T47D (cell line): Measurements from ENCODE around the gene TTLL11.

ENCODE experiments used
- DNase-seq, 2 experiments: peaks; one replicate each; pipeline versions ENCODE4 v3.0.0 to v3.0.0-alpha.2; 2011 to 2012; ENCODE audit warnings: low read depth in 1 of 2, low spot score in 1 of 2
- JUND ChIP-seq: IDR thresholded peaks from 2 replicates; pipeline ENCODE4 v1.6.1; 2012; ENCODE audit warnings: low read depth
- in situ Hi-C: cut with HindIII; loops from 2 replicates; pipeline ENCODE4 v1.10.0; 2016; ENCODE audit warnings: low sequenced_read_pairs, low pct_unique_long_range_greater_than_20kb

Gene TTLL11

DNA sequence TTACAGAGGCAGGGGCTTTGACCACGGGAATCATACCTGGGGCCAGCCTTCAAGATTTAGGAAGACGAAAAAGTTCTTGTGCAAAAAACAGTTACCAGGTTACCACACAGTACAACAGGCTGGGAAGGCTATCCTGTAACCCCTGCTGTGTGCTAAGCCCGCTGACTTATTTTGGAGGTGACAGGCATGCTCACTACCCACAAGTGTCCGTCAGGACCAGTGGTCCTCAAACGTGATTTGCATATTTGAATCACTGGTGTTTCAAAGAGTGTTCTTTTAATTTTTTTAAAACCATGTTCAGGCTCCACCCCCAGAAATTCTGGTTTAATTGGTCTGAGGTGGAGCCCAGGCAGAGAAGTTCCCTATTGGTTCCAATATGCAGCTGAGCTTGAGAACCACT is 146.6 kb downstream of the TTLL11 start:
- TF ChIP-seq JUND: no peak
- in situ Hi-C loops: no loop called here
- DNase-seq: no peak

DNA sequence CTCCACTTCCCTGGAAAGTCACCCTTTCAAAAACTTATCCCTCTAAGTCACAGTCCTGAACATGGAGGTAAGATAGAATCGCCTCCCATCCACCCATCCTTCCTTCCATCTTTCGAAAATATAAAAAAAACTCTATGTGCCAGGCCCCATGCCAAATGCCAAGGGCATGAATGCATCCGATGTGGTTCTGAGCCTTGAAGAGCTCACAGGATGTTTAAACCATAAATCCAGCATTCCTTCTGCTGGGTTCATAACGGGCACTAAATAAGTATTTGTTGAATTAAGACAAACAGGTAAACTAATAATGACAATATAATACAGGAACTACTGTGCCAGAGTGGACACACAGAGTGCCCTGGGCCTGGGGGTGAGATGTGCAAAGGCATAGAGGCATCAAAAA is 147.3 kb downstream of the TTLL11 start:
- in situ Hi-C loops: no loop called here
- no peak for DNase-seq
- no peak for TF ChIP-seq JUND

DNA sequence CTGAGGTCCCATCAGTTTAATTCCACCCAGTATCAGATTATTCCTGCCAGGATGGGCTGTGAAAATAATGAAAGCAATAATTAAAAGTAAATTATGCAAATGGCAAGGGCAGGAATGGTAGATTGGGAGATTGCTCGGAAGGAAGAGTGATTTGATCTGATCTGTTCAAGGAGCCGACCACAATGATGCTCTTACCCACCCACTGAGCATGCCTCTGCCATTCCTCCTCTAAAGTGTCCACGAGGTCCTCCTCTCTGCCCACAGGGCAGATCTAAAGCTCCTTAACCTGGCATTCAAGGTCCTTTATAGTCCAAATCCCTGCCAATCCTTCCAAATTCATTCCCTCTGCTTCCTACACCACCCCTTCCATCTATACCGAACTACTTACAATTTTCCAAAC is 147.8 kb downstream of the TTLL11 start:
- no peak for TF ChIP-seq JUND
- in situ Hi-C loops: no loop called here
- no peak for DNase-seq

DNA sequence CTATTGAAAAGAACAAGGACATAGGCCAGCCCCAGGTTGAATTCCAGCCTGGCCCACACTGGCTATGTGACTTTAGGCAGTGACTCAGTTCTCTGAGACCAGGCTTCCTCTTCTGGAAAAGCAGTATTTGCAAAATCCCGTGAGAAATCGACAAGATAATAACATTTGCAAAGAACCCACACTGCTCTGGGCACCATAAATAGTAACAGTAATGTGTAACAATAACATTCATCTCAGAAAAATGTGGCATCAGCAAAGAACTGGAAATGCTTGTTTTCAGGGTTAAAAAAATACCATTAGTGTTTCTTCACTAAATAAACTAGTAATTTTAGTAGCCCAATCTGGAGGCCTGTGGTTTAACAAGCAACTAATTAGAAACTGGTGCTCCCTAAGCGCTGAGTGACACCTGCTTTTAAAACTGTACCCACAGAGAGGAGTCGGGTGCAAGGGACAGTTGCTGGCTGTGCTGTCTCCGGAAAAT is 148.4 kb downstream of the TTLL11 start:
- in situ Hi-C loops: no loop called here
- TF ChIP-seq JUND: no peak
- no peak for DNase-seq

DNA sequence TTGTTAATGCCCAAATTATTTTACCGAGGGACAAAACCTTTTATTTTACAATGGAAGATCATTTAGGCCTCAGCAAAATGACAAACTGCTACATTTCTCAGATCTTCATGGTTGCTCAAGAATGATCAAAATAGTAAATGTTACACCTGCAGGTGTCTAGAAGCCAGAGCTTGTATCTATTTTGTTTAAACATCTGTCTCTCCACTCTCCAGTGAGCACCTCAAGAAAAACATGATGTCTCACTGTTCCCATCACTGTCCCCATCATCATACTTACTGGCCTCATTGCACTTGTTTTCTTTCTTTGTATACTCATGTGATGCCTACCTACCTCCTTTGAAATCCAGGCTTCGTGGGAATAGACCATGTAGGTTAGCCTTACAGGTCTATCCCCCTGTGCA is 149.6 kb downstream of the TTLL11 start:
- in situ Hi-C loops: no loop called here
- no peak for DNase-seq
- no peak for TF ChIP-seq JUND

DNA sequence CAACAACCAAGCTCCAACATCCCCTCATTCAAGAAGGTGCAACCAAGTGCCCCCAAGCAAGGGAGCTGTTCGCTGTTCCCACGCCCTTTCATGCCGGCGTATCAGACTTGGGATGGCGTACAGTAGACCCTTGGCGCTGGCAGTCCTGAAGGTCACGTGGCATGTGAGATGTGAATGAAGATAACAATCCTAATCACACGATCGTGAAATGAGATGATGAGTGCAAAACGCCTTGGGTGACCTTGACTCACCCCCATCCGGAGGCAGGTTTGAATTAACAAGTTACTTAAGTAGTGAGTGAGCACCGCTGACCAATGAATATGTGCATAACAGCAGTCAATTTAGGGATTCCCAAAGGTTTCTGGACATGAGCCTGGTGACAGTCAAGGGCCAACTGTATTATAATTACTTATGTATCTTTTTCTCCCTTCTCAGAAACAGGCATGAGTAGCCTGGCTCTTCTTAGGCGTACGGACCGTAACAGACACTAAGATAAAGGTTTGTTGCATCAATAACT is 150.2 kb downstream of the TTLL11 start:
- DNase-seq: no peak
- TF ChIP-seq JUND: no peak
- in situ Hi-C loops: no loop called here

DNA sequence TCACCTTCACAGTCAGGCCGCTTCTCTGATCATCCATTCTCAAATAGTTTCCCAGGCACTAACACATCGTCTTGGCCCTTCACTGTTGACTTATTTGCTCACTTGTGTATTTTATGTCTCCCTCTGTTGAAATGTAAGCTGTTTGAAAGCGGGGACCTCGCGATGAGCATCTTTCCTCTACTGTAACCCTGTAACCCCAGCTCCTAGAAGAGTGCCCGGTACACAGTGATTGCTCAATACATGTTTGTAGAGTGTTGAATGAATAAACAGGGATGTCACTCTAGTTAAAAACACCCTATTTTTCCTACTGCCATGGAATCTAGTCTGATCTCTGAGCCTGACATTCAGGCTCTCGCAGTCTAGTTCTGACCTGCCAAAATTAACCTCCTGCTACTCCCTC is 150.8 kb downstream of the TTLL11 start:
- DNase-seq: peak in 1 of 2 experiments; percentile 12
- no peak for TF ChIP-seq JUND
- in situ Hi-C loops: no loop called here

DNA sequence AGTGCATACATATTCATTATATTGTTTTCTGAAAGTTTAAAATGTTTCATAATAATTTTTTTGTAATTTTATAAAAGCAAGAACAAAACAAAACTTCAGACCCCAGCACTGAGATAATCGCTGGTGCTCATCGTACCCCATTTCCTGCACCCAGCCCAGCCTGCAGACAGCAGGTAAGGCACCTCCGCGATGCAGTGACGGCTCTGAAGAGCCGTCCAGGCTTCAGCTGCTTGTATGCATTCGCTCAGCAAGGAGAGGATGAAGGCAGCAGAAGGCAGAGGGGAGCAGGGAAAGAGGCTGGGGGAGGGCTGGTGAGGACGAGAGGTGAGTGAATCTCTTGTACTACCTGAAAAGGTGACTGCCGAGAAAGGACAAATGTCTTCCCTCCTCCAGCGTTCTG is 153.5 kb downstream of the TTLL11 start:
- no peak for DNase-seq
- no peak for TF ChIP-seq JUND
- in situ Hi-C loops: no loop called here

DNA sequence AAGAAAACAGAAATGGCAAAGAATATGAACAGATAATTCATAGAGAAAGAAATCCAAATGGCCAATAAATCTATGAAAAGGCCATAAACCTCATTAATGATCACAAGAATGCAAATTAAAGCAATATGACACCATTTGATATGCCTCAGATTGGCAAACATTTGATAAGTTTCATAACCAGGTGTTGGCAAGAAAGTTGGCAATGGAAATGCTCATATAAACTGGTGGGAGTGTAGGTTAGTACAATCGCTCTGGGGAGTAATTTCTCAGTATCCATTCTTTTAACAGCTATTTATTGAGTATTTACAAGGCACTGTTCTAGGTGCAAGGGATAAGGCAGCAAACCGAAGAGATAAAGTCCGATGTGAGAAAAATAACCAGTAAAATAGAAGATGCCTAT is 154.5 kb downstream of the TTLL11 start:
- no peak for DNase-seq
- no peak for TF ChIP-seq JUND
- in situ Hi-C loops: no loop called here

DNA sequence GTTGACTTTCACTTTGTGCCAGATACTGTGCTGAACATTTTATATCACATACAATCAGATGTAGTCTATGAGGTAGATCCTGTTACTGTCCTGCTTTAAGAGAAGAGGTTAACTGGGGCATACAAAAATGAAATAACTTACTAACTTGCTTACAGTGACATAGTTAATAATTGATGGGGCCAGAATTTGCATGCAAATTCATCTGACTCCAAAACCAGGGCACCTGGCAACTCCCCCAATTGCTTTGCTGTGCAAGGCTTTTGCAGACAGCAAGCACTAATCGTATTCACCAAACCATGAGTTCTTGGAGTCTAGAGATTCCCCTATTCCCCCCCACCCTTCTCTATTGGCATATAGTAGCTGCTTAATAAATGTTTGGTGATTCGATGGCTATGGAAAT is 155.9 kb downstream of the TTLL11 start:
- in situ Hi-C loops: no loop called here
- TF ChIP-seq JUND: no peak
- DNase-seq: no peak

DNA sequence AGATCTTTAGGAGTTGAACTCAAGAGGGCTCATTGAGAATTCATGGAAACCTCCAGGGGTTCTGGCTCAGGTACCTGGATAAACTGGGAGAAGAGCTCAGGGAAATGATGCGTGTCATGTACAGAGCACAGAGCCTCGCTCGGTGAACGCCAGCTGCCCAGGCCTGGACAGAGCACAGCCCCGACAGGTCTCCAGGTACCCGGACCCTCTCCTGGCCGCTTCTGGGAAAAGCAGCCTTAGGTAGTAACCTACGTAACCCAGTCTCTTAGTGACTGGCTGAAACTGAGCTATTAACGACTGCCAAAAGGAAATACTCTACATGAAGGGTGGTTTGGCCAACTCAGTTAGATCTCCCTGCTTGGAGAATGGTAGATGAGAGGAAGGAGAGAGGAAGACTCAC is 157.4 kb downstream of the TTLL11 start:
- no peak for TF ChIP-seq JUND
- no peak for DNase-seq
- in situ Hi-C loops: no loop called here

DNA sequence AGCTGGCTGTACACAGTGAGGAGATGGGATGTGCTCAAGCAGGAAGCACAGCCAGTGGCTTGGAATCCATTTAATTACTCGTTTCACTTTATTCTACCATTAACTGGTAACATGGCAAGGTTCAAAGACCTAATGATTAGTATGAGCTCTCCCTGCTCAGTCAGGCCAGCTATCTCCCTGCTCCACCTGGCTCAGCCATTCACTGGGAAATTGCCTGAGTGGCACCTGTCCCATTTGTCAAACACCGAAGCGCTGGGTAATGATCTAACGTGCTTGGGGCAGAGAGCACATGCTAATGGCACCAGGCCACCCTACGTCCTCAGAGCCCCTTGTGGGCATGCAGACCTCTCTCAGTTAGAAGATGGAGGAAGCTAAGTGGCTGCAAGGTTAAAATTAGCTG is 162.2 kb downstream of the TTLL11 start:
- no peak for TF ChIP-seq JUND
- DNase-seq: no peak
- in situ Hi-C loops: no loop called here

DNA sequence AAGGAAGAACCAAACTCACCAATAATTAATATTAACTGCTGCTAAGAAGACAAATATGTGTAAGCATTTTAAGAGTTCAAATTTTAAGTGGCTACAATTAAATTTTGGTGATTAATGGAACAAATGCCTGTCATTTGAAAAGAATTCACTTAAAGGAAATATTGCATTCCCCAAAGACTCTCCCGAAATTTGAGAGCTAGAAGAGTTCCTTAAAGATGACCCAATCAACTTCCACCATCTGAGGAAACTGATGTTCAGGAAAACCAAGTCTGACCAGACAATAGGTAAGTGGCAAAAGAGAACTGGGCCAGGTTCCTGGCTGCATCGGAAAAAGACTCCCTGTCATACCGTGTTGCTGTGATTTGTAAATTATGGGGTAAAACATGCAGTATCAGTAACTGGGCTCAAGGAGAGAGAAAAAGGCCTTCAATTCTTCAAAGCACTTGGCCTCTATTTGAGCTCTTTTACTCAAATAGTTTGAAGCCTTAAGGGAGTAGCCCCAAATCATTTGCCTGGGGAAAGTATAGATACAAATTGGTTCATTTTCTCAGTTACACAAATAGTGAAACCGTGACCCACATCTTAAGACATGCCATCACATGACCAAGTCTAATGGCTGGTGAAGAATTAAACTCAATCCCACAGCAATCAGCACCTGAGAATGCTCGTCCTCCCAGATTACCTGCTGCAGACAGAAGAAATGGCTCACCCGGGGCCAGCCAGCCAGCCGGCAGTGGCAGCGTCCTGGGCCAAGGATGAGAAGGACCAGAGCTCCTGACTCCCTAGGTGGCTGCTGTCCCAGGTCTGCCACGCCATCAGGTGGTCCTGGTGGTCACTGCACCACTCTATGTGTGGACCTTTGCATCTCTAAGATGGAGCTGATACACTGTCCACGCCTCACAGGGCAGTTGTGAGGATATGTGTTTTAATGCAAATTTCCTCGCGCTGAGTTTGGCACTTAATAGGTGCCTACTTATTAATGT is 162.9 kb downstream of the TTLL11 start:
- peak in 1 of 2 experiments; percentile 42 for DNase-seq
- TF ChIP-seq JUND: no peak
- in situ Hi-C loops: no loop called here
